Fibroblast of skin of back (primary cell): Measurements from ENCODE around the gene HBA2.
"Not testable (repeated sequence)": the region's sequence is repeated elsewhere in the genome, so short reads cannot be mapped to it uniquely, and the experiment has no call there.

Experiments used
- DNase-seq: peaks from one replicate; pipeline ENCODE4 v3.0.0-alpha.2; 2013

Gene HBA2

GRCh38 chr16:200388-200787 lies 27.7 kb downstream of the HBA2 start:
- peak; percentile 37 for DNase-seq

- no peak for DNase-seq
Measured at GRCh38 chr16:203246-203645, 30.6 kb downstream of the HBA2 start.

- not testable (repeated sequence) for DNase-seq
Measured at GRCh38 chr16:204046-204445, 31.4 kb downstream of the HBA2 start.

GRCh38 chr16:209359-209758 lies 36.7 kb downstream of the HBA2 start:
- DNase-seq, result not testable (repeated sequence)

- DNase-seq, result not testable (repeated sequence)
Measured at GRCh38 chr16:211631-212180, 39.0 kb downstream of the HBA2 start.

GRCh38 chr16:212999-213398 lies 40.3 kb downstream of the HBA2 start:
- DNase-seq, result no peak

GRCh38 chr16:220021-220420 lies 47.3 kb downstream of the HBA2 start:
- DNase-seq, result no peak
